HepG2 (cell line): Measurements from ENCODE around the gene GYS2. TPM values are rescaled to one million over a fixed set of nuclear protein-coding genes. Genes with fewer than 3 reads are reported as not detected.
A peak's percentile ranks its signal among the peaks of the same experiment; 100 is the strongest.

Experiments used
- ERF ChIP-seq: IDR thresholded peaks from 2 replicates; pipeline ENCODE4 v1.6.1; 2018; ENCODE audit warnings: missing biosample characterization, missing genetic modification reagents
- FOSL2 ChIP-seq: sonication (generic); formaldehyde crosslinking; IDR thresholded peaks from 2 replicates; pipeline ENCODE4 v1.4.0; 2020; ENCODE audit warnings: missing genetic modification reagents
- FOXP4 ChIP-seq: sonication (generic); formaldehyde crosslinking; IDR thresholded peaks from 2 replicates; pipeline ENCODE4 v1.4.0; 2020; ENCODE audit warnings: missing genetic modification reagents
- GATAD2A ChIP-seq: IDR thresholded peaks from 2 replicates; pipeline ENCODE4 v1.6.1; 2016
- HNF4A ChIP-seq: sonication (generic); formaldehyde crosslinking; IDR thresholded peaks from 2 replicates; pipeline ENCODE4 v1.4.0; 2020; ENCODE audit warnings: missing genetic modification reagents
- HNF4G ChIP-seq, 2 experiments: sonication (generic) in 1 of 2; formaldehyde crosslinking in 1 of 2; IDR thresholded peaks; 2 replicates each; pipeline versions ENCODE4 v1.4.0 to v1.6.1; 2011 to 2020; ENCODE audit warnings: borderline replicate concordance in 2 of 2, low read depth in 2 of 2, mild to moderate bottlenecking in 2 of 2, low read length in 1 of 2, missing genetic modification reagents in 1 of 2, moderate library complexity in 1 of 2
- KDM6A ChIP-seq: IDR thresholded peaks from 2 replicates; pipeline ENCODE4 v1.6.1; 2016; ENCODE audit warnings: low read depth
- NBN ChIP-seq: fragments of 450-650 bp; conservative IDR thresholded peaks from 2 replicates; pipeline ENCODE4 v1.6.1; 2017
- PAXIP1 ChIP-seq: sonication (generic); formaldehyde crosslinking; conservative IDR thresholded peaks from 2 replicates; pipeline ENCODE4 v1.4.0; 2020; ENCODE audit warnings: mild to moderate bottlenecking, missing genetic modification reagents, moderate library complexity
- PLSCR1 ChIP-seq: sonication (generic); formaldehyde crosslinking; IDR thresholded peaks from 2 replicates; pipeline ENCODE4 v1.5.0; 2020; ENCODE audit warnings: missing genetic modification reagents, mild to moderate bottlenecking, borderline replicate concordance
- RARA ChIP-seq: IDR thresholded peaks from 2 replicates; pipeline ENCODE4 v1.6.1; 2016; ENCODE audit warnings: missing genetic modification reagents, missing compliant biosample characterization
- SOX6 ChIP-seq, 2 experiments: fragments of 450-650 bp in 1 of 2; sonication (generic) in 1 of 2; formaldehyde crosslinking in 1 of 2; IDR thresholded peaks; 2 replicates each; pipeline versions ENCODE4 v1.4.0 to v1.6.1; 2017 to 2020; ENCODE audit warnings: antibody characterized with exemption in 1 of 2, mild to moderate bottlenecking in 1 of 2, missing genetic modification reagents in 1 of 2
- TBX3 ChIP-seq: fragments of 450-650 bp; IDR thresholded peaks from 2 replicates; pipeline ENCODE4 v1.6.1; 2017; ENCODE audit warnings: antibody characterized with exemption, mild to moderate bottlenecking, inconsistent platforms, borderline replicate concordance
- TFDP1 ChIP-seq: IDR thresholded peaks from 2 replicates; pipeline ENCODE4 v1.6.1; 2016; ENCODE audit warnings: missing compliant biosample characterization, missing genetic modification reagents, borderline replicate concordance
- ZNF24 ChIP-seq: fragments of 450-650 bp; IDR thresholded peaks from 2 replicates; pipeline ENCODE4 v1.6.1; 2017; ENCODE audit warnings: antibody characterized with exemption, mild to moderate bottlenecking
- ZNF253 ChIP-seq: sonication (generic); formaldehyde crosslinking; IDR thresholded peaks from 2 replicates; pipeline ENCODE4 v1.8.0; 2022; ENCODE audit warnings: mild to moderate bottlenecking, missing genetic modification reagents, borderline replicate concordance
- ZNF296 ChIP-seq: sonication (generic); formaldehyde crosslinking; conservative IDR thresholded peaks from 2 replicates; pipeline ENCODE4 v1.5.0; 2020; ENCODE audit warnings: mild to moderate bottlenecking, missing genetic modification reagents
- ZNF362 ChIP-seq: sonication (generic); formaldehyde crosslinking; IDR thresholded peaks from 2 replicates; pipeline ENCODE4 v1.4.0; 2020; ENCODE audit warnings: missing genetic modification reagents, mild to moderate bottlenecking, borderline replicate concordance
- ZNF503 ChIP-seq: sonication (generic); formaldehyde crosslinking; IDR thresholded peaks from 2 replicates; pipeline ENCODE4 v1.4.0; 2020; ENCODE audit warnings: missing genetic modification reagents
- polyA plus RNA-seq, 8 experiments: library from polyadenylated mRNA; depleted of rRNA in 3 of 8; stranded (reverse) in 7 of 8; unstranded in 1 of 8; fragments of >200 nt; fragmentation: Illumina TruSeq in 4 of 8; extraction: Trizol in 4 of 8; gene quantifications; 2 replicates each; pipeline versions ENCODE4 v1.2.1 to v1.2.3, GENCODE V29; 2011 to 2016; ENCODE audit warnings: low read depth in 4 of 8, missing spikeins in 1 of 8, mixed read lengths in 1 of 8; ENCODE audit not compliant: insufficient read depth in 1 of 8
- total RNA-seq, 5 experiments: library from RNA; depleted of rRNA; stranded (reverse); fragments of >200 nt; fragmentation: Illumina TruSeq; extraction: Trizol; gene quantifications; 2 replicates each; pipeline ENCODE4 v1.2.3, GENCODE V29; 2016; ENCODE audit warnings: low read depth in 1 of 5

GYS2 gene
- total and polyA plus RNA-seq, 2 of the 13 experiments (the other 11 are each of a cell fraction or from before 2014, with no cell fraction given) = not detected

GRCh38 chr12:21562859-21563258, 41.8 kb downstream of the GYS2 start (continued):
- no peak for TF ChIP-seq ZNF362 (CRISPR knock-in tag)
- peak; percentile 28; the same call in 1 of the 2 replicates for TF ChIP-seq ERF (CRISPR knock-in tag)
- no peak for TF ChIP-seq TFDP1 (CRISPR knock-in tag)
- TF ChIP-seq PLSCR1 = no peak
- TF ChIP-seq ZNF503 (CRISPR knock-in tag) = peak; percentile 29; the same call in 1 of the 2 replicates
- TF ChIP-seq ZNF296 (CRISPR knock-in tag) = no peak
- peak; percentile 78 for TF ChIP-seq PAXIP1 (CRISPR knock-in tag)
- no peak for TF ChIP-seq ZNF253 (CRISPR knock-in tag)
- TF ChIP-seq HNF4G (IDR thresholded peaks at IDR 0.05; ENCODE audit: borderline replicate concordance, low read depth, low read length) = peak; percentile 18; the same call in 1 of the 2 replicates
- no peak for TF ChIP-seq HNF4G (CRISPR knock-in tag; IDR thresholded peaks at IDR 0.05; ENCODE audit: borderline replicate concordance, low read depth)
- peak; percentile 56; the same call in 1 of the 2 replicates for TF ChIP-seq GATAD2A (CRISPR knock-in tag)
- no peak for TF ChIP-seq NBN
- 0 out of 2 replicates have a peak, but pooled peaks have one; percentile 15 for TF ChIP-seq ZNF24
- TF ChIP-seq TBX3 = peak; percentile 44; the same call in 1 of the 2 replicates
- peak; percentile 56; the same call in 1 of the 2 replicates for TF ChIP-seq KDM6A (CRISPR knock-in tag)
- peak; percentile 22; the same call in 1 of the 2 replicates for TF ChIP-seq FOSL2 (CRISPR knock-in tag)
- no peak for TF ChIP-seq SOX6 (IDR thresholded peaks at IDR 0.05)
- TF ChIP-seq SOX6 (CRISPR knock-in tag; IDR thresholded peaks at IDR 0.05) = peak; percentile 76; the same call in 1 of the 2 replicates
- TF ChIP-seq RARA = peak; percentile 41; the same call in 1 of the 2 replicates
- TF ChIP-seq FOXP4 (CRISPR knock-in tag) = peak; percentile 69
- TF ChIP-seq HNF4A (CRISPR knock-in tag) = peak; percentile 53
